ENCODE results near the gene SLC25A2.

Gene SLC25A2

GRCh38 chr5:141313711-141314110 lies 9.9 kb upstream of the SLC25A2 start:
- DNase-seq (ENCODE audit: low spot score) = peak; percentile 17

- no peak for DNase-seq (ENCODE audit: low spot score)
These were observed 2.8 kb upstream of the SLC25A2 start for GRCh38 chr5:141306630-141307029.

- no peak for DNase-seq (ENCODE audit: low spot score)
These were observed 5.5 kb downstream of the SLC25A2 start for GRCh38 chr5:141298376-141298775.

- DNase-seq (ENCODE audit: low spot score) = peak; percentile 43
These were observed 30.9 kb downstream of the SLC25A2 start for GRCh38 chr5:141272906-141273305.

- no peak for DNase-seq (ENCODE audit: low spot score)
These were observed 34.7 kb downstream of the SLC25A2 start for GRCh38 chr5:141269195-141269594.

- no peak for DNase-seq (ENCODE audit: low spot score)
These were observed 42.7 kb downstream of the SLC25A2 start for GRCh38 chr5:141261238-141261546.

GRCh38 chr5:141260458-141261237 lies 43.2 kb downstream of the SLC25A2 start:
- DNase-seq (ENCODE audit: low spot score) = peak; percentile 31

GRCh38 chr5:141258948-141259347 lies 44.9 kb downstream of the SLC25A2 start:
- DNase-seq (ENCODE audit: low spot score) = no peak

GRCh38 chr5:141258464-141258863 lies 45.4 kb downstream of the SLC25A2 start:
- no peak for DNase-seq (ENCODE audit: low spot score)
